GM21515 (cell line): ENCODE results near the gene RELCH.

Source experiments
- ATAC-seq: cut with Tn5 transposase; IDR thresholded peaks from one replicate; pipeline ENCODE4 v1.9.1; 2021; ENCODE audit not compliant: unreplicated experiment

RELCH gene

GRCh38 chr18:62323483-62324180 is 136.6 kb downstream of the RELCH start:
- ATAC-seq, result no peak

- no peak for ATAC-seq
Observed at GRCh38 chr18:62324181-62324828, 137.2 kb downstream of the RELCH start.

GRCh38 chr18:62324917-62325805 is 138.1 kb downstream of the RELCH start, which contains the start of gene TNFRSF11A:
TSS of gene TNFRSF11A (plus strand) at chr18:62325310. CDS start at chr18:62325353, 43 bp downstream.
- peak; percentile 48 for ATAC-seq

GRCh38 chr18:62325806-62326645 is 139.0 kb downstream of the RELCH start:
- no peak for ATAC-seq

GRCh38 chr18:62326646-62327348 is 139.7 kb downstream of the RELCH start:
- no peak for ATAC-seq

- ATAC-seq, result no peak
Observed at GRCh38 chr18:62327977-62328376, 140.9 kb downstream of the RELCH start.

- no peak for ATAC-seq
Observed at GRCh38 chr18:62328586-62329525, 141.8 kb downstream of the RELCH start.

- ATAC-seq, result no peak
Observed at GRCh38 chr18:62329691-62330454, 142.8 kb downstream of the RELCH start.

- no peak for ATAC-seq
Observed at GRCh38 chr18:62330650-62331049, 143.6 kb downstream of the RELCH start.

GRCh38 chr18:62331581-62332356 is 144.7 kb downstream of the RELCH start:
- no peak for ATAC-seq

- no peak for ATAC-seq
Observed at GRCh38 chr18:62332431-62332830, 145.4 kb downstream of the RELCH start.

GRCh38 chr18:62332964-62333695 is 146.1 kb downstream of the RELCH start:
- ATAC-seq, result no peak

- ATAC-seq, result no peak
Observed at GRCh38 chr18:62334120-62334519, 147.1 kb downstream of the RELCH start.

- no peak for ATAC-seq
Observed at GRCh38 chr18:62335494-62335893, 148.4 kb downstream of the RELCH start.

- no peak for ATAC-seq
Observed at GRCh38 chr18:62336618-62337017, 149.6 kb downstream of the RELCH start.

GRCh38 chr18:62337336-62337735 is 150.3 kb downstream of the RELCH start:
- no peak for ATAC-seq
